ENCODE data around the gene CD274. TPM values are rescaled to one million over a fixed set of nuclear protein-coding genes. Genes with fewer than 3 reads are reported as not detected.

The CD274 gene
- total RNA-seq, 1 donor from 2014 or later: 16.5 TPM

GRCh38 chr9:5483306-5483705 lies 33.0 kb downstream of the CD274 start:
- no peaks in the 10 kb centered on the region for H3K36me3 ChIP-seq
- intact Hi-C loops (cut with DNase I): no loop called here
- no peak overlapping the region for H3K4me3 ChIP-seq
- H3K27ac ChIP-seq: no peak overlapping the region
- no peaks in the 10 kb centered on the region for H3K27me3 ChIP-seq (ENCODE audit: low read depth)
- ATAC-seq (no peak), DNase-seq (no peak)
- TF ChIP-seq CTCF (IDR thresholded peaks at IDR 0.05): no peak
- H3K9me3 ChIP-seq: no peaks in the 10 kb centered on the region
- H3K4me1 ChIP-seq: no peaks in the 10 kb centered on the region

DNA sequence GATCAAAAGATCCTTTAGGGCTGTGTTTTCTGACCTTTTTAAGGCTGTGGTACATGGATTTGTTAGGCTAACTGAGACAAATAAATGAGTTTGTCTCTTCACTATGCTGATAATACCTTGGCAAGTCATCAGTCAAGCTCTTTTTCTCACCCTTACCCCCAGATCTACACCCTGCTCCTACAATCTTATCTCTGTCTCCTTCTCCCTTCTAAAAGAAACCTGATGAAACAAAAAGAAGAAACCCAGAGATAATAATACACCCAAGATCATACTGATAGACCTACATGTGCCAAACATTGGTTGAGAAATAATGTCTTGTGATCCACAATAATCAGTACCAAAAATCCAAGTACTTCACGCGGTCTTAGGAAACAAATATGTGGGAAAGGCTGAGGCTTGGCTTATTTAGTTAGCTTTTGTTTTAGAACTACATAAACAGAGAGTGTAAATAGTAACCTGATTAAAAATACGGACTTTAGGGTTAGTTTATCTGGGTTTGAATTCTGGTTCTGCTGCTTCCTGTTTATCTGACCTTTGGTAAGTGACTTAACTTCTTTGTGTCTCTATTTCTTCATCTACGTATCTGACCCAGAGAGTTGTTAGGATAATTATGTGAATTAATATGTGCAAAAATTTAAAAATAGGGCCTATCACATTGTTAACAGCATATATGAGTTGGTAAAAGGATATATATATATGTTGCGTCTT lies 35.2 kb downstream of the CD274 start:
- no peaks in the 10 kb centered on the region for H3K27me3 ChIP-seq (ENCODE audit: low read depth)
- H3K4me1 ChIP-seq: peaks cover 7% of the 10 kb centered on the region
- H3K36me3 ChIP-seq: no peaks in the 10 kb centered on the region
- H3K27ac ChIP-seq: no peak overlapping the region
- no peaks in the 10 kb centered on the region for H3K9me3 ChIP-seq
- intact Hi-C loops (cut with DNase I): no loop called here
- H3K4me3 ChIP-seq: no peak overlapping the region
- TF ChIP-seq CTCF (IDR thresholded peaks at IDR 0.05): no peak
- no peak for ATAC-seq
- no peak for DNase-seq

DNA sequence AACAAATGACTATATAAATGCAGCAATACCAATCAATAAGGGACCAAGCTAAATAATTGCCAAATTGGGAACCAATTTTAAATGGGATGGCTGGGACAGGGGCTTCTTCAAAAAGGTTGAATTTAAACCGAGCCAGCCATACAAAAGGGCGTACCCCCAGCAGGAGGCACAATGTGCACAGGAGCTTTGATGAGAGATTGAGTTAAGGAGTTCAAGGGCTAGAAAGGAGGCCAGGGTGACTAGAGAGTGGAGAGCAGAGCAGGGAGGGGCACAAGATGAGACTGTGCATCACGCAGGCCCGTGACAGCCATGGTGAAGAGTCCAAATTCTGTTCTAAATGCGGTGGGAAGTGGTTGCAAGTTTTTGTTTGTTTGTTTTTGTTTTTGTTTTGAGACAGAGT lies 36.6 kb downstream of the CD274 start:
- Histone ChIP-seq H3K9me3 (no peaks in the 10 kb centered on the region), H3K4me1 (peaks cover 7% of the 10 kb centered on the region), H3K4me3 (no peak overlapping the region), H3K27me3 (ENCODE audit: low read depth) (no peaks in the 10 kb centered on the region), H3K27ac (no peak overlapping the region), H3K36me3 (no peaks in the 10 kb centered on the region)
- intact Hi-C loops (cut with DNase I): no loop called here
- DNase-seq (no peak), ATAC-seq (no peak)
- no peak for TF ChIP-seq CTCF (IDR thresholded peaks at IDR 0.05)

GRCh38 chr9:5488221-5489008 lies 38.1 kb downstream of the CD274 start:
- no peak overlapping the region for H3K4me3 ChIP-seq
- H3K36me3 ChIP-seq: no peaks in the 10 kb centered on the region
- TF ChIP-seq CTCF (IDR thresholded peaks at IDR 0.05): no peak
- ATAC-seq (peak in 1 of 2 donors; percentile 22), DNase-seq (no peak)
- H3K27ac ChIP-seq: no peak overlapping the region
- H3K9me3 ChIP-seq: no peaks in the 10 kb centered on the region
- no peaks in the 10 kb centered on the region for H3K27me3 ChIP-seq (ENCODE audit: low read depth)
- intact Hi-C loops (cut with DNase I): no loop called here
- peaks cover 16% of the 10 kb centered on the region for H3K4me1 ChIP-seq

DNA sequence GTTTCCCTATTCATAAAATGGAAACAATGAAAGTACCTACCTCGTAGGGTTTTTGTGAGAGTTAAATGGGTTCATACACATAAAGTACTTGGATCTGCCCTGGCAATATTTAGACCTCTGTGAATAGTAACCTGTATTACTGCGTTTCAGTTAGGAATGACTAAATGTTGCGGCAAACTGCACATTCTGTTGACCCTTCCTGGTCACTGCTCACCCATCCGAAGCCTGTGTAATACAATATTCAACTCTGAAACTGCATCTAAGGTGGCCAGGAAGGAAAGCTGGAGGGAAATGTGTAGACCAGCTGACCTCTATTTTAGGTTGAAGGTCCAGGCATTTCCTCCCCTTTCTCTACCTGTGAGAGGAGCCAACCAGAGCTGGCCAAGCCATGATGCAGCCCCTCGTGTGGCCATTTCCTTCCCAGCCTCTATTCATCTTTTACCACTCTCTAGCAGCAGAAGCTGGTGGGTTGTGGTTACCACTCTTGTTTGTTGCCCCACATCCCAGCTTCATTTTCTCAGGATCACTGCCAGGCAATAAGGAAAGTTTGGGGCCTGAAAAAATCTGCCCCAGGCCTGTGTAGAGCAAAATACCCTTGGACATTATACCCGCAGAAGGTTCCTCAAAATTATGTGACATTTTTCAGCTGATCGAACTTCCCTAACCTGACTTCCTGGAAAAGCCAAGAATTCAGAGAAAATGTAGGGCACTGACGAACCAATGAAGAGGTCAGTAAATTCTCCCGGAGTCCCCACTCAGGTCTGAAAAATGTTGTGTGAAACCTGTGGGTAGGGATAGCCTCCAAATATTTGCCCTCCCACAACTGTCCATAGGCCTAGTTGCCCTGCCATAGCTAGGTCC lies 39.5 kb downstream of the CD274 start:
- H3K27ac ChIP-seq: no peak overlapping the region
- H3K4me1 ChIP-seq: peaks cover 24% of the 10 kb centered on the region
- ATAC-seq (peak in 1 of 2 donors; percentile 31), DNase-seq (no peak)
- TF ChIP-seq CTCF (IDR thresholded peaks at IDR 0.05): no peak
- H3K9me3 ChIP-seq: no peaks in the 10 kb centered on the region
- intact Hi-C loops (cut with DNase I): no loop called here
- no peaks in the 10 kb centered on the region for H3K27me3 ChIP-seq (ENCODE audit: low read depth)
- H3K4me3 ChIP-seq: no peak overlapping the region
- H3K36me3 ChIP-seq: no peaks in the 10 kb centered on the region
